ENCODE data around the gene ZNF654. TPM values are rescaled to one million over a fixed set of nuclear protein-coding genes. Genes with fewer than 3 reads are reported as not detected.

Gene ZNF654
- total RNA-seq, 1 experiment from 2014 or later = 7.0 TPM

- ATAC-seq (no peak), DNase-seq (ENCODE audit: low read depth, low spot score) (no peak)
- Histone ChIP-seq H3K9me3 (ENCODE audit: control insufficient read depth in 1 of 2, insufficient read depth in 1 of 2, low read depth in 1 of 2, low read length in 2 of 2) (no peaks in the 10 kb centered on the region), H3K27ac (ENCODE audit: low read depth, low read length) (no peak overlapping the region), H3K4me2 (ENCODE audit: low read length) (no peak overlapping the region), H3K27me3 (ENCODE audit: insufficient read depth, low read length) (no peaks in the 10 kb centered on the region), H4K20me1 (ENCODE audit: insufficient read depth) (no peaks in the 10 kb centered on the region), H2AFZ (ENCODE audit: low read depth, low read length, poor library complexity, severe bottlenecking) (no peak overlapping the region), H3K79me2 (ENCODE audit: insufficient read depth, low read length) (peaks cover 3% of the 10 kb centered on the region; the same call in 1 of the 2 replicates), H3K9ac (ENCODE audit: low read length) (no peak overlapping the region), H3K36me3 (ENCODE audit: control insufficient read depth in 1 of 2, insufficient read depth in 2 of 2, low read length in 2 of 2) (no peaks in the 10 kb centered on the region; a peak in 2 of 4 replicates), H3K4me3 (replicated peaks in 1 of 2; ENCODE audit: low read depth in 1 of 2, low read length in 2 of 2) (no peak overlapping the region), H3K9me2 (ENCODE audit: insufficient read depth) (no peaks in the 10 kb centered on the region), H3K4me1 (ENCODE audit: control insufficient read depth in 1 of 2, insufficient read depth in 2 of 2, low read length in 2 of 2) (no peaks in the 10 kb centered on the region)
- TF ChIP-seq CEBPB (IDR thresholded peaks at IDR 0.05; ENCODE audit: low read depth) (no peak), EZH2 (IDR thresholded peaks at IDR 0.05) (no peak), FOSL1 (IDR thresholded peaks at IDR 0.05; ENCODE audit: low read depth) (no peak), SIN3A (IDR thresholded peaks at IDR 0.05; ENCODE audit: low read depth) (no peak), EZH2phosphoT487 (IDR thresholded peaks at IDR 0.05; ENCODE audit: borderline replicate concordance) (no peak), POLR2AphosphoS5 (IDR thresholded peaks at IDR 0.05; ENCODE audit: low read depth, low read length) (no peak), ZBTB33 (IDR thresholded peaks at IDR 0.05; ENCODE audit: extremely low read depth, insufficient replicate concordance, low read length) (no peak), RAD21 (IDR thresholded peaks at IDR 0.05; ENCODE audit: low read depth) (no peak), POLR2A (IDR thresholded peaks at IDR 0.05; ENCODE audit: borderline replicate concordance, extremely low read depth, insufficient read depth, insufficient read length) (no peak), ZNF274 (IDR thresholded peaks at IDR 0.05; ENCODE audit: low read depth, low read length) (no peak), TCF7L2 (IDR thresholded peaks at IDR 0.05; ENCODE audit: borderline replicate concordance, extremely low read depth, insufficient read depth, insufficient read length) (no peak), YY1 (IDR thresholded peaks at IDR 0.05; ENCODE audit: extremely low read depth, insufficient replicate concordance, low read depth, low read length) (no peak), CBX3 (IDR thresholded peaks at IDR 0.05; ENCODE audit: low read depth) (no peak)
- TF ChIP-seq, protein P1, sequence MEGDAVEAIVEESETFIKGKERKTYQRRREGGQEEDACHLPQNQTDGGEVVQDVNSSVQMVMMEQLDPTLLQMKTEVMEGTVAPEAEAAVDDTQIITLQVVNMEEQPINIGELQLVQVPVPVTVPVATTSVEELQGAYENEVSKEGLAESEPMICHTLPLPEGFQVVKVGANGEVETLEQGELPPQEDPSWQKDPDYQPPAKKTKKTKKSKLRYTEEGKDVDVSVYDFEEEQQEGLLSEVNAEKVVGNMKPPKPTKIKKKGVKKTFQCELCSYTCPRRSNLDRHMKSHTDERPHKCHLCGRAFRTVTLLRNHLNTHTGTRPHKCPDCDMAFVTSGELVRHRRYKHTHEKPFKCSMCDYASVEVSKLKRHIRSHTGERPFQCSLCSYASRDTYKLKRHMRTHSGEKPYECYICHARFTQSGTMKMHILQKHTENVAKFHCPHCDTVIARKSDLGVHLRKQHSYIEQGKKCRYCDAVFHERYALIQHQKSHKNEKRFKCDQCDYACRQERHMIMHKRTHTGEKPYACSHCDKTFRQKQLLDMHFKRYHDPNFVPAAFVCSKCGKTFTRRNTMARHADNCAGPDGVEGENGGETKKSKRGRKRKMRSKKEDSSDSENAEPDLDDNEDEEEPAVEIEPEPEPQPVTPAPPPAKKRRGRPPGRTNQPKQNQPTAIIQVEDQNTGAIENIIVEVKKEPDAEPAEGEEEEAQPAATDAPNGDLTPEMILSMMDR (IDR thresholded peaks at IDR 0.05 in 2 of 3, conservative IDR thresholded peaks at IDR 0.05 in 1 of 3; ENCODE audit: borderline replicate concordance in 1 of 3, insufficient read depth in 1 of 3, low read depth in 2 of 3, low read length in 2 of 3) = no peak
- TF ChIP-seq, protein P2, sequence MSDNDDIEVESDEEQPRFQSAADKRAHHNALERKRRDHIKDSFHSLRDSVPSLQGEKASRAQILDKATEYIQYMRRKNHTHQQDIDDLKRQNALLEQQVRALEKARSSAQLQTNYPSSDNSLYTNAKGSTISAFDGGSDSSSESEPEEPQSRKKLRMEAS (IDR thresholded peaks at IDR 0.05) = no peak
- RAD21 ChIA-PET (ENCODE audit: low non-redundant PET in 1 of 2, low total read pairs in 2 of 2, uncharacterized antibody in 2 of 2, unreplicated experiment in 2 of 2) = no interaction called here
- CTCF ChIA-PET = interaction anchor here (1.7 kb wide), 1 partner anchor 19 kb away, joined by 6 read pairs; no protein-coding TSS in a partner anchor
- no TSS peak for BruUV-seq (replicated peaks)
- intact Hi-C loops (cut with micrococcal nuclease) = no loop called here
- POLR2A ChIA-PET = no interaction called here
These were observed 73.8 kb downstream of the ZNF654 start for GRCh38 chr3:88132894-88133293.

Measured in HCT116 (cell line).